Breast epithelium (tissue), 4 donors: Measurements from ENCODE around the gene TSPO. TPM values are rescaled to one million over a fixed set of nuclear protein-coding genes. Genes with fewer than 3 reads are reported as not detected.

Source experiments
- DNase-seq, 2 donors: peaks; one replicate each; pipeline ENCODE4 v3.0.0-alpha.2; 2019; ENCODE audit warnings: low spot score in 2 of 2
- H3K27ac ChIP-seq, 2 donors: fragments of 200-600 bp; sonication (generic) in 1 of 2; one replicate each; pipeline ENCODE4 v1.5.1; 2016 to 2019; ENCODE audit warnings: mild to moderate bottlenecking in 1 of 2
- H3K27me3 ChIP-seq, 2 donors: fragments of 200-600 bp; sonication (generic) in 1 of 2; one replicate each; pipeline versions ENCODE4 v1.5.1 to v1.6.0; 2017 to 2019; ENCODE audit warnings: control low read depth in 1 of 2, mild to moderate bottlenecking in 1 of 2
- H3K36me3 ChIP-seq: fragments of 200-600 bp; one replicate; pipeline ENCODE4 v1.5.1; 2019
- H3K4me1 ChIP-seq, 2 donors: fragments of 200-600 bp; sonication (generic); one replicate each; pipeline ENCODE4 v1.5.1; 2016 to 2019; ENCODE audit warnings: control low read depth in 1 of 2
- H3K4me3 ChIP-seq, 3 donors: fragments of 200-600 bp; sonication (generic); 1 replicate in 2 of 3; 2 replicates in 1 of 3; pipeline ENCODE4 v1.5.1; 2016 to 2019; ENCODE audit warnings: mild to moderate bottlenecking in 3 of 3, moderate library complexity in 2 of 3
- H3K9me3 ChIP-seq, 2 donors: fragments of 200-600 bp; sonication (generic) in 1 of 2; one replicate each; pipeline ENCODE4 v1.5.1; 2016 to 2019; ENCODE audit warnings: control low read depth in 1 of 2
- CTCF ChIP-seq, 3 donors: fragments of 450-650 bp; IDR thresholded peaks; one replicate each; pipeline ENCODE4 v1.5.1; 2016 to 2017; ENCODE audit warnings: antibody characterized with exemption in 3 of 3, mild to moderate bottlenecking in 3 of 3, moderate library complexity in 3 of 3
- POLR2A ChIP-seq: fragments of 450-650 bp; IDR thresholded peaks from one replicate; pipeline ENCODE4 v1.6.1; 2016; ENCODE audit warnings: antibody characterized with exemption, mild to moderate bottlenecking, moderate library complexity
- POLR2AphosphoS5 ChIP-seq, 3 donors: sonication (generic); formaldehyde crosslinking; IDR thresholded peaks; one replicate each; pipeline ENCODE4 v1.6.1; 2017; ENCODE audit warnings: antibody characterized with exemption in 3 of 3
- intact Hi-C: fragments of 100-400 bp; cut with DNase I; formaldehyde crosslinking; loops from one replicate; pipeline ENCODE4 v1.15.1; 2023; ENCODE audit warnings: low total_unique reads
- total RNA-seq, 3 donors: library from RNA; depleted of rRNA; stranded (reverse); fragments of >200 nt; gene quantifications; one replicate each; pipeline ENCODE4 v1.1.0, GENCODE V29; 2016

TSPO gene
- total RNA-seq, 3 donors from 2014 or later: 250 to 468 (median 284) TPM

- H3K27me3 ChIP-seq: no peaks in the 10 kb centered on the region
- DNase-seq: no peak
- H3K4me1 ChIP-seq: no peaks in the 10 kb centered on the region
- H3K9me3 ChIP-seq: no peaks in the 10 kb centered on the region
- H3K4me3 ChIP-seq: no peak overlapping the region
- H3K36me3 ChIP-seq: no peaks in the 10 kb centered on the region
- intact Hi-C loops: no loop called here
- no peak for TF ChIP-seq POLR2A
- no peak for TF ChIP-seq POLR2AphosphoS5 (IDR thresholded peaks at IDR 0.05)
- no peak for TF ChIP-seq CTCF (IDR thresholded peaks at IDR 0.05)
- H3K27ac ChIP-seq: no peak overlapping the region
Measured at GRCh38 chr22:43200031-43200430, 48.7 kb downstream of the TSPO start.

DNA sequence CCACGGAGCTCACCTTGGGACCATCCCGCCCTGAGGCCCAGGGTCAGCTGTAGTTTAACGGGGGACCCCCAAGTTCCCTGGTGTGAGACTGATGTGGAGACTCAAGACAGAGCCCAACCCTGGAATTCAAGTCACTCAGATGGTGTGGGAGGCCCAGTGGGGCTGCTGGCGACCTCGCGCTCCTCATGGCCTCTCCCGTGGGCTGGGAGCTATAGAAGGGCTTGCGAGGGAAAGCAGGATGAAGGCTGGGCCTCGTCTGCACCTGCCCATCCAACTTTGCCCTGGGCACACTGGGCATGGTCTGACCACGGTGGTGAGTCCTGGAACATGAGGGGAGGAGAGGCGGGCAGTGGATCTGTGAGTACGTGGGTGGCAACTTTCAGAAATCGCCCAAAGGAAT lies 49.2 kb downstream of the TSPO start:
- no peak overlapping the region for H3K4me3 ChIP-seq
- no peak overlapping the region for H3K27ac ChIP-seq
- no peaks in the 10 kb centered on the region for H3K36me3 ChIP-seq
- H3K9me3 ChIP-seq: no peaks in the 10 kb centered on the region
- H3K4me1 ChIP-seq: no peaks in the 10 kb centered on the region
- intact Hi-C loops: no loop called here
- DNase-seq: no peak
- H3K27me3 ChIP-seq: no peaks in the 10 kb centered on the region
- TF ChIP-seq POLR2AphosphoS5 (IDR thresholded peaks at IDR 0.05) (no peak), POLR2A (no peak), CTCF (IDR thresholded peaks at IDR 0.05) (no peak)

- no peak overlapping the region for H3K27ac ChIP-seq
- no peak for TF ChIP-seq CTCF (IDR thresholded peaks at IDR 0.05)
- no peak for TF ChIP-seq POLR2A
- no peak for TF ChIP-seq POLR2AphosphoS5 (IDR thresholded peaks at IDR 0.05)
- no peak for DNase-seq
- H3K36me3 ChIP-seq: no peaks in the 10 kb centered on the region
- H3K9me3 ChIP-seq: no peaks in the 10 kb centered on the region
- no peaks in the 10 kb centered on the region for H3K27me3 ChIP-seq
- H3K4me1 ChIP-seq: no peaks in the 10 kb centered on the region
- H3K4me3 ChIP-seq: no peak overlapping the region
- intact Hi-C loops: no loop called here
Measured at GRCh38 chr22:43201486-43202219, 50.3 kb downstream of the TSPO start.

DNA sequence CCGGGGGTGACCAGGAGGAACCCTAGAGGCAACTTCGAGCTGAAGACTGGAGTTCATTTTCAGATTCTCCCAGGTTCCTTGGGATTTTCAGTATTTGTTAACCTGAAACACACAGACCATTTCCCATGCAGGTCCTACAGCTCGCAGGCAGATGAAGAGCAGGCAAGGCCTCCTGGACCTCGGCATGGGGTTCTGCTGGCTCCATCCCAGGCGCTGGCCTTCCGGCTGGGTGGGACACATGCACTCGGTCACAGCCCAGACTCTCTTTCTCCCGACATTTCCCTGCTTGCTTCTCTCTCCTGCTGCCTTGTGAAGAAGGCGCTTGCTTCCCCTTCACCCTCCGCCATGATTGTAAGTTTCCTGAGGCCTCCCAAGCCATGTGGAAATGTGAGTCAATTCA lies 51.0 kb downstream of the TSPO start:
- H3K36me3 ChIP-seq: no peaks in the 10 kb centered on the region
- no peaks in the 10 kb centered on the region for H3K27me3 ChIP-seq
- no peak for DNase-seq
- no peak for TF ChIP-seq POLR2A
- TF ChIP-seq POLR2AphosphoS5 (IDR thresholded peaks at IDR 0.05): no peak
- TF ChIP-seq CTCF (IDR thresholded peaks at IDR 0.05): no peak
- H3K9me3 ChIP-seq: no peaks in the 10 kb centered on the region
- H3K4me3 ChIP-seq: no peak overlapping the region
- intact Hi-C loops: no loop called here
- H3K4me1 ChIP-seq: no peaks in the 10 kb centered on the region
- no peak overlapping the region for H3K27ac ChIP-seq

DNA sequence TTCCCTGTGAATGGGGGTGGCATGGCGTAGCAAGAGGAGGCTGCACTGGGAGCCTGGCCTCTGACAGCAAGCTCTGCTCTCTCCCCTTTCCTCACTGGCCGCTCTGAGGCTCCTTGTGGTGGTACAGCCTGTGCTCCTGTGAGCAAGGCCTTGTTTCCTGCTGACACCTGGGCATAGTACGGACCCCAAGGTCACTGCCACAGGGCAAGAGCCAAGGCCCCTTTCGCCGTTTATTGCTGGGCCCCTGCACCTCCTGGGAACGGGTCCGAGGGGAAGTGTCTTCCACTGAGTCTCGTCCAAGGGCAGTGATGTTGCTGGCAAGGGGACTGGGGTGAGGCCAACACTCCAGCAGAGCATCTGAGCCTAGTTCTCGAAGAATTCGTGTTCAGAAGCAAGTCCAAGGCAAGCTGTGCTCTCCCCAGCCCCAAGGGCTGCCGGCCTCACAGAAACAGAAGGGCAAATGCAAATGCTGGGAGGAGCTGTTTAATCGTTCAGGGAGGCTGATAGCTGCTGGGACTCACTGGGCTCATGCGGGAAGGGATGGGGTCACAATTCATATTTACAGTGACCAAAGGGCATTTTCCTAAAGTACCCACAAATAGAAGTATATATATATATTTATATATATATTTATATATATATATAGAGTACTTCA lies 51.5 kb downstream of the TSPO start:
- Histone ChIP-seq H3K27me3 (no peaks in the 10 kb centered on the region), H3K36me3 (no peaks in the 10 kb centered on the region), H3K4me3 (no peak overlapping the region), H3K27ac (no peak overlapping the region), H3K9me3 (no peaks in the 10 kb centered on the region), H3K4me1 (no peaks in the 10 kb centered on the region)
- no peak for TF ChIP-seq POLR2AphosphoS5 (IDR thresholded peaks at IDR 0.05)
- no peak for TF ChIP-seq CTCF (IDR thresholded peaks at IDR 0.05)
- no peak for TF ChIP-seq POLR2A
- intact Hi-C loops: no loop called here
- DNase-seq: no peak
